Breast epithelium (tissue), 3 donors: ENCODE data around the gene SORT1.

Source experiments
- CTCF ChIP-seq, 3 donors: fragments of 450-650 bp; IDR thresholded peaks; one replicate each; pipeline ENCODE4 v1.5.1; 2016 to 2017; ENCODE audit warnings: antibody characterized with exemption in 3 of 3, mild to moderate bottlenecking in 3 of 3, moderate library complexity in 3 of 3
- POLR2A ChIP-seq: fragments of 450-650 bp; IDR thresholded peaks from one replicate; pipeline ENCODE4 v1.6.1; 2016; ENCODE audit warnings: antibody characterized with exemption, mild to moderate bottlenecking, moderate library complexity
- POLR2AphosphoS5 ChIP-seq, 3 donors: sonication (generic); formaldehyde crosslinking; IDR thresholded peaks; one replicate each; pipeline ENCODE4 v1.6.1; 2017; ENCODE audit warnings: antibody characterized with exemption in 3 of 3

GRCh38 chr1:109327285-109327684 is 70.4 kb downstream of the SORT1 start:
- TF ChIP-seq POLR2AphosphoS5 (IDR thresholded peaks at IDR 0.05) (no peak), POLR2A (no peak), CTCF (IDR thresholded peaks at IDR 0.05) (no peak)
